Activated CD8-positive, alpha-beta memory T cell treated with anti-CD3 and anti-CD28 coated beads for 24 hours (primary cell): ENCODE results near the gene POLR2H.
"Not testable (repeated sequence)": the region's sequence is repeated elsewhere in the genome, so short reads cannot be mapped to it uniquely, and the experiment has no call there.

ENCODE experiments used
- DNase-seq: peaks from one replicate; pipeline ENCODE4 v3.0.0-alpha.2; 2020

The POLR2H gene

GRCh38 chr3:184336547-184337398 is 24.7 kb upstream of the POLR2H start:
- DNase-seq: no peak

GRCh38 chr3:184337399-184337714 is 24.2 kb upstream of the POLR2H start, which contains the start of gene FAM131A:
Gene FAM131A, plus strand, starts transcription at chr3:184337600. Its CDS starts 31 bp downstream, at chr3:184337631.
- no peak for DNase-seq

- no peak for DNase-seq
Measured at GRCh38 chr3:184337981-184338380, 23.5 kb upstream of the POLR2H start.

GRCh38 chr3:184338511-184338945 is 23.0 kb upstream of the POLR2H start:
- no peak for DNase-seq

- no peak for DNase-seq
Measured at GRCh38 chr3:184339001-184339400, 22.5 kb upstream of the POLR2H start.

GRCh38 chr3:184339451-184340135 is 21.9 kb upstream of the POLR2H start:
- DNase-seq: not testable (repeated sequence)

- DNase-seq: no peak
Measured at GRCh38 chr3:184341925-184342324, 19.6 kb upstream of the POLR2H start.

GRCh38 chr3:184343200-184343876 is 18.2 kb upstream of the POLR2H start:
- DNase-seq: no peak

GRCh38 chr3:184344579-184345316 is 16.8 kb upstream of the POLR2H start:
- no peak for DNase-seq

GRCh38 chr3:184345317-184346144 is 16.0 kb upstream of the POLR2H start:
- no peak for DNase-seq

GRCh38 chr3:184346480-184347190 is 14.9 kb upstream of the POLR2H start:
- DNase-seq: no peak

GRCh38 chr3:184347321-184348056 is 14.0 kb upstream of the POLR2H start:
- no peak for DNase-seq

GRCh38 chr3:184348057-184348382 is 13.5 kb upstream of the POLR2H start:
- no peak for DNase-seq

- no peak for DNase-seq
Measured at GRCh38 chr3:184349563-184350470, 11.7 kb upstream of the POLR2H start.

- no peak for DNase-seq
Measured at GRCh38 chr3:184350618-184351017, 10.9 kb upstream of the POLR2H start.

GRCh38 chr3:184351511-184352148 is 9.9 kb upstream of the POLR2H start:
- DNase-seq: no peak

- no peak for DNase-seq
Measured at GRCh38 chr3:184352149-184352785, 9.2 kb upstream of the POLR2H start.

GRCh38 chr3:184352897-184353545 is 8.5 kb upstream of the POLR2H start:
- DNase-seq: no peak
